ENCODE results near the gene FBN1. TPM values are rescaled to one million over a fixed set of nuclear protein-coding genes. Genes with fewer than 3 reads are reported as not detected.

The FBN1 gene
- total RNA-seq, 1 donor from 2014 or later: 12.6 TPM

DNA sequence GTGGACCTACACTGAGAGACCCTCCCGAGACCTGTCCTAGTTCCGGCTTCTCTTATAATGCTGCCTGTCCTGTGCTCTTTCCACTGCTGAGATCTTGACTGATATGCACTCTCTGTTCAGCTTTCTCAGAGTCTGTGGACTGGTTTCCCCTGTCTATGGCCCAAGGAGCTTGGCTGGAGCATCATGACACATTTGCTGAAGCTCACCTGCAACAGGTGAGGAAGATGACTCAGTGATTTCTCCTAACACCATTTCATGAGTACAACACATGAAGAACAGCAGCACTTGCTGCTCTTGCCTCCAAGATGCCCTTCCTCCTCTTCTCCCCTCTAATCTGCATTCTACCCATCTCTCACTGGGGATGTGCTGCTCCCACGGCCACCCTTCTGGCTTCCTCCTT, 222.2 kb downstream of the FBN1 start:
- Mint-ChIP-seq H3K36me3 (ENCODE audit: unreplicated experiment) (no peaks in the 10 kb centered on the region), H3K4me1 (ENCODE audit: low read depth, unreplicated experiment) (no peaks in the 10 kb centered on the region), H3K27ac (ENCODE audit: unreplicated experiment) (no peak overlapping the region), H3K27me3 (ENCODE audit: unreplicated experiment) (no peaks in the 10 kb centered on the region), H3K9me3 (ENCODE audit: unreplicated experiment) (no peaks in the 10 kb centered on the region), H3K4me3 (ENCODE audit: unreplicated experiment) (no peak overlapping the region)
- DNase-seq: no peak
- TF ChIP-seq, protein P1, sequence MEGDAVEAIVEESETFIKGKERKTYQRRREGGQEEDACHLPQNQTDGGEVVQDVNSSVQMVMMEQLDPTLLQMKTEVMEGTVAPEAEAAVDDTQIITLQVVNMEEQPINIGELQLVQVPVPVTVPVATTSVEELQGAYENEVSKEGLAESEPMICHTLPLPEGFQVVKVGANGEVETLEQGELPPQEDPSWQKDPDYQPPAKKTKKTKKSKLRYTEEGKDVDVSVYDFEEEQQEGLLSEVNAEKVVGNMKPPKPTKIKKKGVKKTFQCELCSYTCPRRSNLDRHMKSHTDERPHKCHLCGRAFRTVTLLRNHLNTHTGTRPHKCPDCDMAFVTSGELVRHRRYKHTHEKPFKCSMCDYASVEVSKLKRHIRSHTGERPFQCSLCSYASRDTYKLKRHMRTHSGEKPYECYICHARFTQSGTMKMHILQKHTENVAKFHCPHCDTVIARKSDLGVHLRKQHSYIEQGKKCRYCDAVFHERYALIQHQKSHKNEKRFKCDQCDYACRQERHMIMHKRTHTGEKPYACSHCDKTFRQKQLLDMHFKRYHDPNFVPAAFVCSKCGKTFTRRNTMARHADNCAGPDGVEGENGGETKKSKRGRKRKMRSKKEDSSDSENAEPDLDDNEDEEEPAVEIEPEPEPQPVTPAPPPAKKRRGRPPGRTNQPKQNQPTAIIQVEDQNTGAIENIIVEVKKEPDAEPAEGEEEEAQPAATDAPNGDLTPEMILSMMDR (IDR thresholded peaks at IDR 0.05; ENCODE audit: partially characterized antibody, unreplicated experiment): no peak

DNA sequence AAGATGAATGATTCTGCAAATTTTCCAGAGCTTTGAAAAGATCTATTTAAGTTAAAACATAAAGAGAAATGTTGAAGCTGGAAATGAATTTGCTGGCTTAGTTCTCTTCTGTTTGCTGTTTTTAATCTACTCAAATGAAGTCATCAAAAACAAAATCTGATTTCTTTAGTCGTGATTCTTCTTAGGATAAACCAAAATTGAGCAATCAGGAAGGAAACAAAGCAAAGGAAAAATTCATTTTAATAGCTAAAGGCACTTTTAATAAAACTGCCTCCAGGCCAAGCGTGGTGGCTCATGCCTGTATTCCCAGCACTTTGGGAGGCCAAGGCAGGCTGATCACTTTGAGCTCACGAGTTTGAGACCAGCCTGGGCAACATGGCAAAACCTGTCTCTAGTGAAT, 223.1 kb downstream of the FBN1 start:
- DNase-seq: no peak
- H3K27ac Mint-ChIP-seq (ENCODE audit: unreplicated experiment): no peak overlapping the region
- TF ChIP-seq, protein P1 (IDR thresholded peaks at IDR 0.05; ENCODE audit: partially characterized antibody, unreplicated experiment): no peak
- H3K27me3 Mint-ChIP-seq (ENCODE audit: unreplicated experiment): no peaks in the 10 kb centered on the region
- no peaks in the 10 kb centered on the region for H3K9me3 Mint-ChIP-seq (ENCODE audit: unreplicated experiment)
- no peak overlapping the region for H3K4me3 Mint-ChIP-seq (ENCODE audit: unreplicated experiment)
- H3K4me1 Mint-ChIP-seq (ENCODE audit: low read depth, unreplicated experiment): no peaks in the 10 kb centered on the region
- H3K36me3 Mint-ChIP-seq (ENCODE audit: unreplicated experiment): no peaks in the 10 kb centered on the region

DNA sequence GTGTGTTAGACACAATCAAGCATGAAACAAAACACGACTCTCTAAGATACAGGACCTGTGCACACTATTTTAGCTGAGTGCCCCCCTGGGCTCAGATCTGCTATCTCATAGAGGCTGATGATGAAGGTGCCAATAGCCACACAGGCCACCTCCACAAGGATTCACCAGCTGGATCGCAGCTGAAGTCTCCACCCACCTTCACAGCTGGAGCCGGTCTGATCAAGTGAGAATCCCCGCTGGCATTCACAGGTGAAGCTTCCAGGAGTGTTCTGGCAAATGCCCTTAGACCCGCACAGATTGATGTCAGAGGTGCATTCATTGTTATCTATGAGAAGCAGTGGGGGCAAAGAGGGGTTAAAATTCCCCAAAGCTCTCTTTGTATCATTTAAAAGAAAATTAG, 224.1 kb downstream of the FBN1 start:
- no peak overlapping the region for H3K27ac Mint-ChIP-seq (ENCODE audit: unreplicated experiment)
- no peaks in the 10 kb centered on the region for H3K4me1 Mint-ChIP-seq (ENCODE audit: low read depth, unreplicated experiment)
- no peak overlapping the region for H3K4me3 Mint-ChIP-seq (ENCODE audit: unreplicated experiment)
- TF ChIP-seq, protein P1 (IDR thresholded peaks at IDR 0.05; ENCODE audit: partially characterized antibody, unreplicated experiment): no peak
- no peaks in the 10 kb centered on the region for H3K9me3 Mint-ChIP-seq (ENCODE audit: unreplicated experiment)
- no peaks in the 10 kb centered on the region for H3K27me3 Mint-ChIP-seq (ENCODE audit: unreplicated experiment)
- no peaks in the 10 kb centered on the region for H3K36me3 Mint-ChIP-seq (ENCODE audit: unreplicated experiment)
- DNase-seq: no peak

DNA sequence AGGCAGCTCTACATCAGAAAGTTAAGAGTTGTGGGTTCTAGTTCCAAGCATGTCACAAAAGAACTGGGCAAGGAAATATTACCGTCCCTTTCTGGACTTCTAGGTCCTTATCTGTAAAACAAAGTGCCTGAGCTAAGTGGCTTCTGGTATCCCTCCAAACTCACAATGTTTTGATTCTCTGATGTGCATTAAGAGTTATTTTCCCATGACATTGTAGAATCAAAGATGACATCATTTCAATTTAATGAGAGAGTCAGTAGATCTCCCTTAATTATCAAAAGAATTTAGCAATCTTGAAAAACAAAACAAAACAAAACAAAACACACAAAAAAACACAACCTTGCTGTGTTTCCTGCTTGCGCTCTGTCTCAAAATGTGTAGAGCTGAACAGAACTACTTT, 225.6 kb downstream of the FBN1 start:
- Mint-ChIP-seq H3K4me3 (ENCODE audit: unreplicated experiment) (no peak overlapping the region), H3K9me3 (ENCODE audit: unreplicated experiment) (peaks cover 2% of the 10 kb centered on the region), H3K36me3 (ENCODE audit: unreplicated experiment) (no peaks in the 10 kb centered on the region), H3K27me3 (ENCODE audit: unreplicated experiment) (no peaks in the 10 kb centered on the region), H3K27ac (ENCODE audit: unreplicated experiment) (no peak overlapping the region), H3K4me1 (ENCODE audit: low read depth, unreplicated experiment) (peaks cover 8% of the 10 kb centered on the region)
- TF ChIP-seq, protein P1 (IDR thresholded peaks at IDR 0.05; ENCODE audit: partially characterized antibody, unreplicated experiment): no peak
- DNase-seq: no peak

DNA sequence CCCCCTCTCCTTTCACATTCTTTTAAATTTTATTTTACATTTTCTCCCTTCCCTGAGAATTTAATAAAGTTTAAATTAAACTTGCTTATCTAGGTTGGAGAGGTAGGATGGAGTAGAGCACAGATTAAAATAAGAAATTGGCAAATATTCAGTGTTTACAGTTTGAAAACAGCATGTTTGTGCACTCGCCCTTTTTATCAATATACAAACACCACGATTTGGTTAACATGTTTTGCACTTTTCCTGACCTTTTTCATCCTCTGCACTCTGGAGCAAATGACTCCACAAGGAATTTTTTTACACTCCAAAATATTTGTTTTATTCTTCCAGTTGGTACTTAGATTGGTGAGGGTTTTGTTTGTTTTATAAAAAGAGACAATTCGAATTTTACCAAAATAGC, 227.2 kb downstream of the FBN1 start:
- Mint-ChIP-seq H3K4me3 (ENCODE audit: unreplicated experiment) (no peak overlapping the region), H3K4me1 (ENCODE audit: low read depth, unreplicated experiment) (peaks cover 8% of the 10 kb centered on the region), H3K27ac (ENCODE audit: unreplicated experiment) (no peak overlapping the region), H3K36me3 (ENCODE audit: unreplicated experiment) (no peaks in the 10 kb centered on the region), H3K9me3 (ENCODE audit: unreplicated experiment) (peaks cover 2% of the 10 kb centered on the region), H3K27me3 (ENCODE audit: unreplicated experiment) (no peaks in the 10 kb centered on the region)
- no peak for DNase-seq
- TF ChIP-seq, protein P1 (IDR thresholded peaks at IDR 0.05; ENCODE audit: partially characterized antibody, unreplicated experiment): no peak
